OCI-LY7 (cell line): ENCODE results near the gene FAM234B. TPM values are rescaled to one million over a fixed set of nuclear protein-coding genes. Genes with fewer than 3 reads are reported as not detected.

Source experiments
- BruUV-seq: library from RNA; stranded (reverse); fragments of 400-500 nt; replicated peaks from 2 replicates; lab custom pipeline; 2021; lab: Mats Ljungman, UMichigan
- CTCF ChIA-PET: fragments of 300-600 bp; sonication (Branson Sonifier 250); formaldehyde crosslinking; loops from one replicate; lab custom pipeline; 2022; ENCODE audit warnings: antibody characterized with exemption; ENCODE audit not compliant: unreplicated experiment; lab: Charles Lee
- POLR2A ChIA-PET: fragments of 300-600 bp; sonication (Branson Sonifier 250); formaldehyde crosslinking; loops from one replicate; lab custom pipeline; 2022; ENCODE audit warnings: antibody characterized with exemption; lab: Charles Lee
- DNase-seq: peaks from one replicate; pipeline ENCODE4 v3.0.0-alpha.2; 2015; ENCODE audit warnings: low spot score
- H2AFZ ChIP-seq: fragments of 200-600 bp; sonication (generic), shearing (Covaris generic); 2 replicates; pipeline ENCODE4 v1.6.1; 2014; ENCODE audit warnings: mild to moderate bottlenecking, antibody characterized with exemption, low read length, moderate library complexity
- H3K27ac ChIP-seq: fragments of 200-600 bp; sonication (generic); 2 replicates; pipeline ENCODE4 v1.5.1; 2014; ENCODE audit warnings: mixed run types, low read depth, mild to moderate bottlenecking, moderate library complexity, low read length, inconsistent platforms; ENCODE audit not compliant: poor library complexity, severe bottlenecking
- H3K36me3 ChIP-seq: fragments of 200-600 bp; sonication (generic); 2 replicates; pipeline ENCODE4 v1.6.1; 2014; ENCODE audit warnings: mild to moderate bottlenecking, antibody characterized with exemption, low read length, moderate library complexity, mixed read lengths; ENCODE audit not compliant: insufficient read depth
- H3K4me1 ChIP-seq: fragments of 200-600 bp; sonication (generic); 2 replicates; pipeline ENCODE4 v1.5.1; 2014; ENCODE audit warnings: mild to moderate bottlenecking, low read length; ENCODE audit not compliant: insufficient read depth, poor library complexity, severe bottlenecking
- H3K4me2 ChIP-seq: fragments of 200-600 bp; sonication (generic); 2 replicates; pipeline ENCODE4 v1.6.1; 2014; ENCODE audit warnings: mild to moderate bottlenecking, low read length
- H3K4me3 ChIP-seq: fragments of 200-600 bp; sonication (generic); 2 replicates; pipeline ENCODE4 v1.5.1; 2014; ENCODE audit warnings: mild to moderate bottlenecking, low read depth, low read length; ENCODE audit not compliant: poor library complexity, severe bottlenecking
- H3K79me2 ChIP-seq: fragments of 200-600 bp; sonication (generic); 2 replicates; pipeline ENCODE4 v1.6.1; 2016; ENCODE audit warnings: low read depth, mild to moderate bottlenecking, low read length, moderate library complexity, mixed read lengths; ENCODE audit not compliant: insufficient read depth
- H3K9me2 ChIP-seq: fragments of 200-600 bp; sonication (generic); 2 replicates; pipeline ENCODE4 v1.6.1; 2016; ENCODE audit warnings: mild to moderate bottlenecking, low read length, mixed read lengths; ENCODE audit not compliant: insufficient read depth
- H3K9me3 ChIP-seq: fragments of 200-600 bp; sonication (generic); 2 replicates; pipeline ENCODE4 v1.6.1; 2014; ENCODE audit warnings: mild to moderate bottlenecking, mixed run types, low read length, mixed read lengths
- H4K20me1 ChIP-seq: fragments of 200-600 bp; sonication (generic); 2 replicates; pipeline ENCODE4 v1.6.1; 2014; ENCODE audit warnings: mild to moderate bottlenecking, antibody characterized with exemption, low read length, moderate library complexity, mixed read lengths; ENCODE audit not compliant: insufficient read depth
- CTCF ChIP-seq: fragments of 200-600 bp; sonication (generic); conservative IDR thresholded peaks from 2 replicates; pipeline ENCODE4 v1.5.1; 2014; ENCODE audit warnings: mild to moderate bottlenecking, antibody characterized with exemption, low read length, moderate library complexity, mixed read lengths
- EZH2phosphoT487 ChIP-seq: fragments of 200-600 bp; sonication (generic); IDR thresholded peaks from 2 replicates; pipeline ENCODE4 v1.6.1; 2018; ENCODE audit warnings: low read depth, borderline replicate concordance, mild to moderate bottlenecking, mixed run types, antibody characterized with exemption, low read length, moderate library complexity, mixed read lengths
- intact Hi-C: fragments of 100-400 bp; cut with micrococcal nuclease; formaldehyde crosslinking; loops from one replicate; pipeline ENCODE4 v1.10.0; 2022; ENCODE audit not compliant: unreplicated experiment
- total RNA-seq, 2 experiments: library from RNA; depleted of rRNA in 1 of 2; stranded (reverse); fragments of >200 nt in 1 of 2; shearing (Covaris generic) in 1 of 2; gene quantifications; 2 replicates each; pipeline ENCODE4 v1.2.3, GENCODE V29; 2014 to 2022

FAM234B gene
- total RNA-seq, 2 experiments from 2014 or later, result 4.7 to 7.0 TPM

GRCh38 chr12:13104409-13104808, 60.2 kb downstream of the FAM234B start:
- no TSS peak for BruUV-seq
- H3K9me2 ChIP-seq, result no peaks in the 10 kb centered on the region
- intact Hi-C loops, result no loop called here
- peaks cover 26% of the 10 kb centered on the region for H3K4me1 ChIP-seq
- TF ChIP-seq EZH2phosphoT487 (no peak), CTCF (no peak)
- H3K4me2 ChIP-seq, result no peak overlapping the region
- no peak for DNase-seq
- H3K27ac ChIP-seq, result no peak overlapping the region
- no peak overlapping the region for H2AFZ ChIP-seq
- H3K4me3 ChIP-seq, result no peak overlapping the region
- CTCF ChIA-PET, result no interaction called here
- H3K9me3 ChIP-seq, result no peaks in the 10 kb centered on the region
- POLR2A ChIA-PET, result interaction anchor here (1.1 to 1.2 kb wide), 2 partner anchors 11 to 32 kb away, joined by 5 to 6 read pairs; no protein-coding TSS in a partner anchor
- no peaks in the 10 kb centered on the region for H4K20me1 ChIP-seq
- H3K79me2 ChIP-seq, result no peaks in the 10 kb centered on the region
- no peaks in the 10 kb centered on the region for H3K36me3 ChIP-seq

GRCh38 chr12:13105781-13106180, 61.6 kb downstream of the FAM234B start:
- no peaks in the 10 kb centered on the region for H3K9me2 ChIP-seq
- ChIA-PET CTCF (no interaction called here), POLR2A (interaction anchor here (0.7 kb wide), 1 partner anchor 703 kb away, joined by 6 read pairs; no protein-coding TSS in a partner anchor)
- peaks cover 12% of the 10 kb centered on the region for H3K4me1 ChIP-seq
- H3K27ac ChIP-seq, result no peak overlapping the region
- BruUV-seq, result no TSS peak
- no peaks in the 10 kb centered on the region for H3K79me2 ChIP-seq
- H3K9me3 ChIP-seq, result no peaks in the 10 kb centered on the region
- H3K4me3 ChIP-seq, result no peak overlapping the region
- no peak overlapping the region for H2AFZ ChIP-seq
- TF ChIP-seq EZH2phosphoT487, result no peak
- no peak for TF ChIP-seq CTCF
- no peaks in the 10 kb centered on the region for H4K20me1 ChIP-seq
- intact Hi-C loops, result no loop called here
- DNase-seq, result no peak
- no peak overlapping the region for H3K4me2 ChIP-seq
- H3K36me3 ChIP-seq, result no peaks in the 10 kb centered on the region

GRCh38 chr12:13106666-13107065, 62.5 kb downstream of the FAM234B start:
- Histone ChIP-seq H3K79me2 (no peaks in the 10 kb centered on the region), H3K27ac (no peak overlapping the region), H2AFZ (no peak overlapping the region), H3K4me1 (peaks cover 6% of the 10 kb centered on the region), H3K4me3 (no peak overlapping the region), H4K20me1 (no peaks in the 10 kb centered on the region), H3K9me3 (no peaks in the 10 kb centered on the region), H3K4me2 (no peak overlapping the region), H3K9me2 (no peaks in the 10 kb centered on the region), H3K36me3 (no peaks in the 10 kb centered on the region)
- no TSS peak for BruUV-seq
- TF ChIP-seq EZH2phosphoT487, result no peak
- TF ChIP-seq CTCF, result no peak
- intact Hi-C loops, result no loop called here
- ChIA-PET CTCF (no interaction called here), POLR2A (no interaction called here)
- no peak for DNase-seq
